Measurements from ENCODE around the gene BRS3.

GRCh38 chrX:136540226-136540625 is 52.5 kb downstream of the BRS3 start:
- TF ChIP-seq CTCF (tag by site-specific recombination; IDR thresholded peaks at IDR 0.05) (no peak), ZBTB21 (tag by site-specific recombination; IDR thresholded peaks at IDR 0.05) (no peak), ZNF747 (tag by site-specific recombination; IDR thresholded peaks at IDR 0.05) (no peak), ZNF248 (tag by site-specific recombination; IDR thresholded peaks at IDR 0.05) (no peak), SP2 (tag by site-specific recombination; IDR thresholded peaks at IDR 0.05) (no peak), ZNF169 (tag by site-specific recombination; IDR thresholded peaks at IDR 0.05) (no peak), ZNF558 (tag by site-specific recombination; IDR thresholded peaks at IDR 0.05) (no peak), ZNF776 (tag by site-specific recombination; IDR thresholded peaks at IDR 0.05; ENCODE audit: borderline replicate concordance) (no peak)

All from HEK293 (cell line).